OCI-LY7 (cell line): ENCODE data around the gene MT2A. TPM values are rescaled to one million over a fixed set of nuclear protein-coding genes. Genes with fewer than 3 reads are reported as not detected.
A peak's percentile ranks its signal among the peaks of the same experiment; 100 is the strongest.

ENCODE experiments used
- BruUV-seq: library from RNA; stranded (reverse); fragments of 400-500 nt; replicated peaks from 2 replicates; lab custom pipeline; 2021; lab: Mats Ljungman, UMichigan
- CTCF ChIA-PET: fragments of 300-600 bp; sonication (Branson Sonifier 250); formaldehyde crosslinking; loops from one replicate; lab custom pipeline; 2022; ENCODE audit warnings: antibody characterized with exemption; ENCODE audit not compliant: unreplicated experiment; lab: Charles Lee
- POLR2A ChIA-PET: fragments of 300-600 bp; sonication (Branson Sonifier 250); formaldehyde crosslinking; loops from one replicate; lab custom pipeline; 2022; ENCODE audit warnings: antibody characterized with exemption; lab: Charles Lee
- DNase-seq: peaks from one replicate; pipeline ENCODE4 v3.0.0-alpha.2; 2015; ENCODE audit warnings: low spot score
- H2AFZ ChIP-seq: fragments of 200-600 bp; sonication (generic), shearing (Covaris generic); 2 replicates; pipeline ENCODE4 v1.6.1; 2014; ENCODE audit warnings: mild to moderate bottlenecking, antibody characterized with exemption, low read length, moderate library complexity
- H3K27ac ChIP-seq: fragments of 200-600 bp; sonication (generic); 2 replicates; pipeline ENCODE4 v1.5.1; 2014; ENCODE audit warnings: mixed run types, low read depth, mild to moderate bottlenecking, moderate library complexity, low read length, inconsistent platforms; ENCODE audit not compliant: poor library complexity, severe bottlenecking
- H3K36me3 ChIP-seq: fragments of 200-600 bp; sonication (generic); 2 replicates; pipeline ENCODE4 v1.6.1; 2014; ENCODE audit warnings: mild to moderate bottlenecking, antibody characterized with exemption, low read length, moderate library complexity, mixed read lengths; ENCODE audit not compliant: insufficient read depth
- H3K4me1 ChIP-seq: fragments of 200-600 bp; sonication (generic); 2 replicates; pipeline ENCODE4 v1.5.1; 2014; ENCODE audit warnings: mild to moderate bottlenecking, low read length; ENCODE audit not compliant: insufficient read depth, poor library complexity, severe bottlenecking
- H3K4me2 ChIP-seq: fragments of 200-600 bp; sonication (generic); 2 replicates; pipeline ENCODE4 v1.6.1; 2014; ENCODE audit warnings: mild to moderate bottlenecking, low read length
- H3K4me3 ChIP-seq: fragments of 200-600 bp; sonication (generic); 2 replicates; pipeline ENCODE4 v1.5.1; 2014; ENCODE audit warnings: mild to moderate bottlenecking, low read depth, low read length; ENCODE audit not compliant: poor library complexity, severe bottlenecking
- H3K79me2 ChIP-seq: fragments of 200-600 bp; sonication (generic); 2 replicates; pipeline ENCODE4 v1.6.1; 2016; ENCODE audit warnings: low read depth, mild to moderate bottlenecking, low read length, moderate library complexity, mixed read lengths; ENCODE audit not compliant: insufficient read depth
- H3K9me2 ChIP-seq: fragments of 200-600 bp; sonication (generic); 2 replicates; pipeline ENCODE4 v1.6.1; 2016; ENCODE audit warnings: mild to moderate bottlenecking, low read length, mixed read lengths; ENCODE audit not compliant: insufficient read depth
- H3K9me3 ChIP-seq: fragments of 200-600 bp; sonication (generic); 2 replicates; pipeline ENCODE4 v1.6.1; 2014; ENCODE audit warnings: mild to moderate bottlenecking, mixed run types, low read length, mixed read lengths
- H4K20me1 ChIP-seq: fragments of 200-600 bp; sonication (generic); 2 replicates; pipeline ENCODE4 v1.6.1; 2014; ENCODE audit warnings: mild to moderate bottlenecking, antibody characterized with exemption, low read length, moderate library complexity, mixed read lengths; ENCODE audit not compliant: insufficient read depth
- CTCF ChIP-seq: fragments of 200-600 bp; sonication (generic); conservative IDR thresholded peaks from 2 replicates; pipeline ENCODE4 v1.5.1; 2014; ENCODE audit warnings: mild to moderate bottlenecking, antibody characterized with exemption, low read length, moderate library complexity, mixed read lengths
- EZH2phosphoT487 ChIP-seq: fragments of 200-600 bp; sonication (generic); IDR thresholded peaks from 2 replicates; pipeline ENCODE4 v1.6.1; 2018; ENCODE audit warnings: low read depth, borderline replicate concordance, mild to moderate bottlenecking, mixed run types, antibody characterized with exemption, low read length, moderate library complexity, mixed read lengths
- intact Hi-C: fragments of 100-400 bp; cut with micrococcal nuclease; formaldehyde crosslinking; loops from one replicate; pipeline ENCODE4 v1.10.0; 2022; ENCODE audit not compliant: unreplicated experiment
- total RNA-seq, 2 experiments: library from RNA; depleted of rRNA in 1 of 2; stranded (reverse); fragments of >200 nt in 1 of 2; shearing (Covaris generic) in 1 of 2; gene quantifications; 2 replicates each; pipeline ENCODE4 v1.2.3, GENCODE V29; 2014 to 2022

MT2A gene
- total RNA-seq, 2 experiments from 2014 or later = 9.3 to 27.2 TPM

DNA sequence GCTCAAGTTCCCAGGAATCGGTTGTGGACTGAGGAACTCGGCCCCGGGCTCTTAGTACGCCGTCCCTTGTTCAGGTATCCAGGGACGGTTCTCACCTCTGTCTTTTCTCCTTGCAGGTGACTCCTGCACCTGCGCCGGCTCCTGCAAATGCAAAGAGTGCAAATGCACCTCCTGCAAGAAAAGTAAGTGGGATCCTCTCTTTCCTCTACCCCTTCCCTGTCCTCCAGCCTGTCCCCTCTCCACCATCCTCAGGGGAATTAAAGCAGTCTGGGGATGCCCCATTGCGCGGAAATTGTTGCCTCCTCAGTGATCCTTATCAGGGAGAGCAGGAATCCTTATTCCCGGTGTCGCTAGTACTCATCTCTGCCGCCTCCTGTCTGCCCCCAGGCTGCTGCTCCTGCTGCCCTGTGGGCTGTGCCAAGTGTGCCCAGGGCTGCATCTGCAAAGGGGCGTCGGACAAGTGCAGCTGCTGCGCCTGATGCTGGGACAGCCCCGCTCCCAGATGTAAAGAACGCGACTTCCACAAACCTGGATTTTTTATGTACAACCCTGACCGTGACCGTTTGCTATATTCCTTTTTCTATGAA lies 585 bp downstream of the MT2A start:
- no peak for DNase-seq
- no peak for TF ChIP-seq EZH2phosphoT487
- TF ChIP-seq CTCF = 0 out of 2 replicates have a peak, but pooled peaks have one; percentile 20
- POLR2A ChIA-PET = no interaction called here
- peaks cover 52% of the 10 kb centered on the region for H3K4me1 ChIP-seq
- intact Hi-C loops = no loop called here
- peak overlapping the region; percentile 78 for H3K4me2 ChIP-seq
- CTCF ChIA-PET = no interaction called here
- no peak overlapping the region for H3K27ac ChIP-seq
- BruUV-seq = TSS peak; percentile 71
- H2AFZ ChIP-seq = peak overlapping the region; percentile 81; the same call in 1 of the 2 replicates
- peak overlapping the region; percentile 66 for H3K4me3 ChIP-seq
- H3K36me3 ChIP-seq = no peaks in the 10 kb centered on the region
- no peaks in the 10 kb centered on the region for H3K9me2 ChIP-seq
- H3K9me3 ChIP-seq = no peaks in the 10 kb centered on the region
- no peaks in the 10 kb centered on the region for H4K20me1 ChIP-seq
- no peaks in the 10 kb centered on the region for H3K79me2 ChIP-seq

GRCh38 chr16:56609463-56609921 lies 1.1 kb downstream of the MT2A start:
- BruUV-seq = no TSS peak

More at GRCh38 chr16:56609463-56609921, 1.1 kb downstream of the MT2A start:
- DNase-seq = peak; percentile 80
- no peak for TF ChIP-seq EZH2phosphoT487
- TF ChIP-seq CTCF = no peak
- Histone ChIP-seq H2AFZ (peak overlapping the region; percentile 81; the same call in 1 of the 2 replicates), H3K4me1 (peaks cover 52% of the 10 kb centered on the region), H3K79me2 (no peaks in the 10 kb centered on the region), H3K9me2 (no peaks in the 10 kb centered on the region), H3K27ac (peak overlapping the region; percentile 5), H3K36me3 (no peaks in the 10 kb centered on the region), H4K20me1 (no peaks in the 10 kb centered on the region), H3K9me3 (no peaks in the 10 kb centered on the region), H3K4me2 (peak overlapping the region; percentile 78), H3K4me3 (peak overlapping the region; percentile 66)
- intact Hi-C loops = no loop called here
- ChIA-PET POLR2A (no interaction called here), CTCF (no interaction called here)
